WI38 (cell line): ENCODE measurements around the gene NREP.
A peak's percentile ranks its signal among the peaks of the same experiment; 100 is the strongest.

Source experiments
- H3K4me3 ChIP-seq: 2 replicates; pipeline ENCODE4 v1.5.1; 2011; ENCODE audit warnings: low read depth, mild to moderate bottlenecking, control low read depth, low read length
- CTCF ChIP-seq: IDR thresholded peaks from 2 replicates; pipeline ENCODE4 v1.5.1; 2012; ENCODE audit warnings: low read depth, mild to moderate bottlenecking, control low read depth, low read length

Gene NREP

DNA sequence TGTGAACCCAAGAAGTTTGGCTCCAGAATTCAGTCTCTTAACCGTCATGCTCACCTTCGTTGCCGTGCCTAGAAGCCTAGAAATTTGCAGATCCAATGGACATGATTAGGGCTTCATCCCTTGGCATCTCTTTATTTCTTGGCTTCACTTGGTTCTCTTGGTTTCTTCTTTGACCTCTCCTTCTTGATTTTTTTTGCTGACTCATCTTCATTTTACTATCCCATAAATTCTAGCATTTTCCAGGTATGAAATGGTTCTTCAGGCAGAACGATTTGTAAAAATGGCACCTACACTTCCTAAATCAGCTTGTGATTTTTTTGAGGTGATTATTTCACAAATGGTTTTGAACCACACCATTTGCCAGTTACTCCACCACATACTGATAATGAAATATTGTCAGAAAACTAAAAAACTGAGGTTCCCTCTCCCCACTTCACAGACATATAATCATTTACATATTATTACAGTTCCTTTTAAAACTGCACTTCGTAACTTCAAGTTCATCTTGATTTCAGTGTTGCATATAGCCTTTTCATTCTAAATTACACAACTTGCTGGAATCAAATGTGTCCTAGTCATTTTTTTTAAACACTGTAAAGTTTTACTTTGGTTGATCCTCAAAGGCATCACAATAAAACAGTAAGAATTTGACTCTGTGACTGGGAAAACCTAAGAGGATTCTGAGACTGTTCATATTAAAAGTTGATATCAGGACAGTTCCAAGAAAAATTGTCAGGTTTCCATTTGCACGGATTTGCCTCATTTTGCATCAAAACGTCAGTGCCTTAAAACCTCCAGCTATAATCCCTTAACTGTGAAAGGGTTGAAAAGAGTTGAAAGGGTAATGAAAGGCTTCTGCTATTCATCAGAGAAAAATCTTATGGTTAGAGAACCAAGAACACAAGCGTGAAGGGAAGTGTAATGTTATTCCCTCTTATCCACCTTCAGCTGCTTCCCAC lies 8.9 kb upstream of the NREP start:
- H3K4me3 ChIP-seq, result no peak overlapping the region
- no peak for TF ChIP-seq CTCF

GRCh38 chr5:111764019-111764418 lies 7.0 kb upstream of the NREP start:
- no peak for TF ChIP-seq CTCF
- no peak overlapping the region for H3K4me3 ChIP-seq

DNA sequence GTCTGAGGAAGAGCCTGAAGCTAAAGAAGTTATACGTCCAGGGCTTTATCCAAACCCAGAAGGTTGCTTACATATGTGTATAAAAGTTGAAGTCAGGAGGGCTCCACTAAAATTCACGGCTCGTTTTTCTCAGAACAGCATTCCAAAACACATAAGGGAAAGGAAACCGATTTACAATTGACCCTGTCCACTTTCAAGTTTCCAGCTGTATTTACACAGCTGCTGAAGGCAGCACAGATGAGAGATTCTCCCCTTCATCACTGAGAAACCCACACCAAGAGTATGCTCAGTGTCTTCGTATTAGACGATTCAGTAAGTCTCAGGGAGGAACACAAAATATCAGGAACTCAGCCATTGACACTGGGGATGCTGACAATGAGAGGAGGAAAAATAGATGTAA lies 5.9 kb upstream of the NREP start:
- no peak for TF ChIP-seq CTCF
- no peak overlapping the region for H3K4me3 ChIP-seq

DNA sequence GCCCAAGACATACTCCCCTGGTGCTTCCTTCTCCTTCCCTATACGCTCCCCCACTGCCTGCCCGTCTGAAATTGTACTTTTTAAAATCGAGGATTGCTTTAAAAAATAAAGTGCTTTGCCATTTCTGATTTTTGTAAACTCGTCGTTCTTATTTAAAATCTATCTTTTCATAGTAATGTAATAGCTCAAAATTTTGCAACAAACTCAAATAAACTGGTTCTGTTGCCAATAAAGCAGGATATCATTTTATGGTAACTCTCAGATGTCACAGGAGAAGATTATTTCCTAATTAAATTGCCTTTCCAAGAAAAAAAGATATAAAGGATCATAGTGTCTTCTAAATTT lies 1.3 kb upstream of the NREP start:
- no peak for TF ChIP-seq CTCF

DNA sequence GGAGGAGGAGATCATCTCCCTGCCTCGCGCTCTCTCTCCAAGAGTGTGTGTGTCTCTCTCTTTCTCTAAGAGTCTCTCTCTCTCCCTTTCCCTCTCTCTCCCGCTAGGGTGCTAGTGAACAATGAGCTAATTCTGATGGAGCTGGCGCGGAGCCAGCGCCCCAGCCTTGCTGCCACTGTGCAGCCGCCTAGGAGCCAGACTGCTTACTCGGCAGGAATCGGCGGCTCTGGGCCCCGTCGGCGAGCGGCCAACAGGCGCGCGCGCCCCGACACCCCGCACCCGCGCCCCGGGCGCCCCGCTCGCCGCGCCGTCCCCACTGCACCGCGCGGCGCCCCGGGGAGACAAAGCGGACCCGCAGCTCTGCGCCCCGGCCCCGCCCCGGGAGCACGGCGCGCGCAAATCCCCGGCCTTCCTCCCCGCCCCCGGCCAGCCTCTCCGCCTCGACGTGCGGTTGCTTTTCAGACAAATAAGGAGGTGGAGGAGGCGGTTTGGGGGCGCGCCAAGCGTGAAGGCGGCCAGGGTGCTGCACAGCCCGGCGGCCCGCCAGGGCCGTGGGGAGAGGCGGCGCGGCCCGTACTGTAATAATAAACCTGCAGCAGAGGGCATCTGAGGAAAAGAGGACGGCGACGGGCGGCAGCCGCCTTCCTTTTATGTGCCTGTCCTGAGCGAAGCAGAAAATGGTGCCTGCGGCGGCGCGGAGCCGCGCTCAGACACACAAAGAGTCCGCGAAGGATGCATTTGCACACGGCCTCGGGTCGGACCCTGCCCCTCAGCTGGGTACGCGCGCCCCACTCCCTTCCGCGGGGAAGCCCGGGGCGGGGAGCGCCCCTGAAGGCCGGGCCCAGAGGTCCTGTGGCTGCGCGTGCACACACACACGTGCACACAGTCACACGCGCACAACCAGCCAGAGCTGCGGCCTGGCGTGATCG lies 625 bp upstream of the NREP start:
- peak; percentile 40; the same call in 1 of the 2 replicates for TF ChIP-seq CTCF
- peak overlapping the region; percentile 96 for H3K4me3 ChIP-seq

More for the DNA sequence above, 1.3 kb upstream of the NREP start:
- H3K4me3 ChIP-seq, result peak overlapping the region; percentile 96

DNA sequence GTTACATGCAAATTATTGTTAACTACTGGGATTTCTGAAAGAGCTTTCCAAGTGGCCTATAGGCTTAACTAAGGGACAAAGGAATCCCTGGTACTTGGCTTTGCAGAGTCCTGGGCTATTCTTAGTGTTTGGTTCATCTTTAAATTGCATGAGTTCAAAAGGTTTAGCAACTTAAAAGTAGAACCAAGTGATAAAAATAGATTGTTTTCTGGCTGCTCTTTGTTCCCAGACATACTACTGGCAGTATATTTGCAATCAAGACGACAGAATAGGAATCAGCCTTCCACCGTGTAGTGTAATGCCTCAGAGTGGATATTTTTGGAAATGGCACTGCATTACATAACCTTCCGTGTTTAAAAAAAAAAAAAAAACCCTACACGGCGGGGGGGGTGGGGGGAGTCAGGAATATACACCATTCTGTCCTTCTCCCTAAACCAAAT lies 1.0 kb downstream of the NREP start:
- peak overlapping the region; percentile 96 for H3K4me3 ChIP-seq
- TF ChIP-seq CTCF, result no peak
